Dendritic cell treated with granulocyte-macrophage colony-stimulating factor and Interleukin-4, amounts not matched to agents 40 ng/mL and 50 ng/mL, for 4 days (primary cell): ENCODE data around the gene CCDC169.

ENCODE experiments used
- H3K27ac Mint-ChIP-seq: one replicate; pipeline ENCODE4 v1.8.0; 2022; ENCODE audit warnings: mild to moderate bottlenecking, mixed read lengths
- H3K27me3 Mint-ChIP-seq: one replicate; pipeline ENCODE4 v1.8.0; 2022; ENCODE audit warnings: mild to moderate bottlenecking, mixed read lengths
- H3K36me3 Mint-ChIP-seq: one replicate; pipeline ENCODE4 v1.8.0; 2022; ENCODE audit warnings: low read depth, mixed read lengths
- H3K4me1 Mint-ChIP-seq: one replicate; pipeline ENCODE4 v1.8.0; 2022; ENCODE audit warnings: low read depth, mixed read lengths
- H3K4me3 Mint-ChIP-seq: one replicate; pipeline ENCODE4 v1.8.0; 2022; ENCODE audit warnings: mild to moderate bottlenecking, moderate library complexity, mixed read lengths
- H3K9me3 Mint-ChIP-seq: one replicate; pipeline ENCODE4 v1.8.0; 2022; ENCODE audit warnings: mixed read lengths
- intact Hi-C: fragments of 100-400 bp; cut with micrococcal nuclease; formaldehyde crosslinking; loops from one replicate; pipeline ENCODE4 v1.15.0; 2022

CCDC169 gene

GRCh38 chr13:36188441-36188840 lies 109.2 kb downstream of the CCDC169 start:
- H3K4me1 Mint-ChIP-seq: no peaks in the 10 kb centered on the region
- H3K9me3 Mint-ChIP-seq: peaks cover 2% of the 10 kb centered on the region
- intact Hi-C loops: no loop called here
- no peak overlapping the region for H3K27ac Mint-ChIP-seq
- no peak overlapping the region for H3K4me3 Mint-ChIP-seq
- H3K36me3 Mint-ChIP-seq: no peaks in the 10 kb centered on the region
- no peaks in the 10 kb centered on the region for H3K27me3 Mint-ChIP-seq

- Mint-ChIP-seq H3K4me1 (no peaks in the 10 kb centered on the region), H3K9me3 (peaks cover 14% of the 10 kb centered on the region), H3K36me3 (no peaks in the 10 kb centered on the region), H3K27ac (no peak overlapping the region), H3K27me3 (no peaks in the 10 kb centered on the region), H3K4me3 (no peak overlapping the region)
- intact Hi-C loops: no loop called here
These were observed 113.7 kb downstream of the CCDC169 start for GRCh38 chr13:36183901-36184300.
